MCF 10A (cell line): Measurements from ENCODE around the gene TAP1. TPM values are rescaled to one million over a fixed set of nuclear protein-coding genes. Genes with fewer than 3 reads are reported as not detected.

ENCODE experiments used
- BruUV-seq: library from RNA; stranded (reverse); fragments of 400-500 nt; replicated peaks from 2 replicates; lab custom pipeline; 2021; lab: Mats Ljungman, UMichigan
- CTCF ChIA-PET: fragments of 300-600 bp; sonication (Branson Sonifier 250); formaldehyde crosslinking; extraction: SDS; loops from one replicate; lab custom pipeline; 2021; ENCODE audit warnings: antibody characterized with exemption, inconsistent platforms; lab: Yijun Ruan, JAX
- POLR2A ChIA-PET: fragments of 300-600, 350-650 bp; sonication (Branson Sonifier 250); formaldehyde crosslinking; extraction: SDS; loops from one replicate; lab custom pipeline; 2020; ENCODE audit warnings: antibody characterized with exemption, inconsistent platforms; lab: Yijun Ruan, JAX
- DNase-seq: peaks from one replicate; pipeline ENCODE4 v3.0.0-alpha.2; 2018; ENCODE audit not compliant: unreplicated experiment
- H3K27ac Mint-ChIP-seq: one replicate; pipeline ENCODE4 v1.8.0; 2022; ENCODE audit warnings: mild to moderate bottlenecking, low read depth, mixed read lengths; ENCODE audit not compliant: unreplicated experiment
- H3K27me3 Mint-ChIP-seq: one replicate; pipeline ENCODE4 v1.8.0; 2022; ENCODE audit warnings: mixed read lengths; ENCODE audit not compliant: insufficient read depth, unreplicated experiment
- H3K36me3 Mint-ChIP-seq: one replicate; pipeline ENCODE4 v1.8.0; 2022; ENCODE audit warnings: mild to moderate bottlenecking, moderate library complexity, mixed read lengths; ENCODE audit not compliant: insufficient read depth, unreplicated experiment
- H3K4me1 Mint-ChIP-seq: one replicate; pipeline ENCODE4 v1.8.0; 2022; ENCODE audit warnings: mixed read lengths; ENCODE audit not compliant: insufficient read depth, unreplicated experiment
- H3K4me3 Mint-ChIP-seq: one replicate; pipeline ENCODE4 v1.8.0; 2022; ENCODE audit warnings: mild to moderate bottlenecking, moderate library complexity, mixed read lengths; ENCODE audit not compliant: unreplicated experiment
- H3K9me3 Mint-ChIP-seq: one replicate; pipeline ENCODE4 v1.8.0; 2022; ENCODE audit warnings: mixed read lengths; ENCODE audit not compliant: unreplicated experiment
- CTCF ChIP-seq: fragments of 200-600 bp; IDR thresholded peaks from one replicate; pipeline ENCODE4 v1.8.0; 2022; ENCODE audit warnings: antibody characterized with exemption, mild to moderate bottlenecking; ENCODE audit not compliant: unreplicated experiment
- intact Hi-C: fragments of 100-400 bp; cut with micrococcal nuclease; formaldehyde crosslinking; loops from 2 replicates; pipeline ENCODE4 v1.14.1; 2022
- total RNA-seq: library from RNA; stranded (reverse); gene quantifications from 2 replicates; pipeline ENCODE4 v1.2.3, GENCODE V29; 2022

The TAP1 gene
- total RNA-seq, 1 experiment from 2014 or later, result 32.3 TPM

DNA sequence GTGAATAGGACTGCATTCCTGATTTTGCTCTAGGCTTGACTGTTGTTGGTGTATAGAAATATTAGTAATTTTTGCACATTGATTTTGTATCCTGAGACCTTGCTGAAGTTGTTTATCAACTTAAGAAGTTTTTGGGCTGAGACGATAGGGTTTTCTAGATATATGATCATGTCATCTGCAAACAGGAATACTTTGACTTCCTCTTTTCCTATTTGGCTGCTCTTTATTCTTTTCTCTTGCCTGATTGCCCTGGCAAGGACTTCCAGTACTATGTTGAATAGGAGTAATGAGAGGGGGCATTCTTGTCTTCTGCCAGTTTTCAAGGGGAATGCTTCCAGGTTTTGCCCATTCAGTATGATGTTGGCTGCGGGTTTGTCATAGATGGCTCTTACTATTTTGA is 50.1 kb downstream of the TAP1 start:
- Mint-ChIP-seq H3K9me3 (peaks cover 8% of the 10 kb centered on the region), H3K36me3 (no peaks in the 10 kb centered on the region), H3K27me3 (peaks cover 75% of the 10 kb centered on the region), H3K4me1 (no peaks in the 10 kb centered on the region), H3K4me3 (no peak overlapping the region), H3K27ac (no peak overlapping the region)
- BruUV-seq, result no TSS peak
- ChIA-PET POLR2A (no interaction called here), CTCF (interaction anchor here (0.6 to 1.4 kb wide), 3 partner anchors 101 to 1226 kb away, joined by 3 to 6 read pairs (median 3); no protein-coding TSS in a partner anchor)
- TF ChIP-seq CTCF, result no peak
- DNase-seq, result no peak
- intact Hi-C loops, result no loop called here

GRCh38 chr6:32799740-32800139 is 53.8 kb downstream of the TAP1 start:
- Mint-ChIP-seq H3K4me3 (no peak overlapping the region), H3K4me1 (peaks cover 12% of the 10 kb centered on the region), H3K36me3 (no peaks in the 10 kb centered on the region), H3K27ac (no peak overlapping the region), H3K9me3 (peaks cover 8% of the 10 kb centered on the region), H3K27me3 (peaks cover 76% of the 10 kb centered on the region)
- no peak for TF ChIP-seq CTCF
- CTCF ChIA-PET, result interaction anchor here (0.6 to 4.3 kb wide), 9 partner anchors 13 to 554 kb away, joined by 3 to 22 read pairs (median 3); no protein-coding TSS in a partner anchor
- POLR2A ChIA-PET, result interaction anchor here (0.5 to 1.1 kb wide), 3 partner anchors 20 to 612 kb away, joined by 3 to 4 read pairs (median 3); no protein-coding TSS in a partner anchor
- DNase-seq, result no peak
- BruUV-seq, result no TSS peak
- intact Hi-C loops, result loop anchor here (5.0 kb wide), 1 partner anchor 97 kb away; no protein-coding TSS in a partner anchor

- CTCF ChIA-PET, result interaction anchor here (0.6 to 4.3 kb wide), 9 partner anchors 12 to 681 kb away, joined by 3 to 22 read pairs (median 3); no protein-coding TSS in a partner anchor
- H3K27me3 Mint-ChIP-seq, result peaks cover 76% of the 10 kb centered on the region
- no peak overlapping the region for H3K4me3 Mint-ChIP-seq
- POLR2A ChIA-PET, result interaction anchor here (0.5 to 1.1 kb wide), 3 partner anchors 20 to 612 kb away, joined by 3 to 4 read pairs (median 3); no protein-coding TSS in a partner anchor
- TF ChIP-seq CTCF, result no peak
- DNase-seq, result no peak
- BruUV-seq, result no TSS peak
- no peaks in the 10 kb centered on the region for H3K36me3 Mint-ChIP-seq
- H3K27ac Mint-ChIP-seq, result no peak overlapping the region
- H3K4me1 Mint-ChIP-seq, result peaks cover 12% of the 10 kb centered on the region
- intact Hi-C loops, result loop anchor here (5.0 kb wide), 1 partner anchor 97 kb away; no protein-coding TSS in a partner anchor
- H3K9me3 Mint-ChIP-seq, result peaks cover 8% of the 10 kb centered on the region
These were observed 54.3 kb downstream of the TAP1 start for GRCh38 chr6:32799168-32799567.

DNA sequence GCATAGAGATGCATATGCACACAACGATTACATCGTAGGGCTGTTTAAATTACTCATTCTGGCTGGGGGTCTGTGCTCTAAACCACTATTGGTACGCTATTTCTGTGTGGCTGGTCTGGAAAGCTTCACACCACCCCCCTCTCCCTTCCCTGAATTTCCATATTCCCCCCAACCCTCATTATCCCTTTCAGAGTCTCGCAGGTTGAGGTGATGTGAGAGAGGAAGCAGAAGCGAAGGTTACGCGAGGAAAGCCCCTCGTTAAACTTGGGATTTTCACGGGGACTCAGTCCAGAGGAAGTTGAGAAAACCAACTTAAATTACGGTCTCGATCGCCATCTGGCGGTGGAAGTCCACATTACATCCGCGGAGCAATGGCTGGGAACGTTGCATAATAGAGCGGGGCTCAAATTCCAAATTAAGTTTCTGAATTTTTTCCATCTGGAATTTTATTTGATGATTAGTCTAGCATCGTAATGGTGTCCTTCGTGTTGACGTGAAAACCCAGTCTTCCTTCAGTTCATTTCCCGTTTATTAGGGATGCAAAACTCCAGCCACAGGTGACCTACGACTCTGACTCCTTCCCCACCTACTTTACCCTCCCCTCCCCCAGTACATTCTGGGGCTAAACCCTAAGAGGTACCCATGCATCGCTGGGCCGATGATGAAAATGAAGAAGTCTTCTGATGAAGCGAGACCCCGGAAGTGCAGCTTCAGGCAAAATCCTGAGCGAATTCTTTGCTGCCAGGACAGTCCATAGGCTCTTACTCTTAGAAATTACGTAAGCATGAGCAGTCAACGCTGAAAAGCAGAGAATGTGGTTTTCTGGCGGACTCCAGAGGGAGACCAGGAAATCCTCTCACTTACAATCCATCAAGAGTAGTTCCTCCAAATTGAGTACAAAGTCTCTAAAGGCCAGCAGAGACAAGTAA is 56.4 kb downstream of the TAP1 start:
- peak; percentile 84 for TF ChIP-seq CTCF
- peaks cover 8% of the 10 kb centered on the region for H3K9me3 Mint-ChIP-seq
- H3K4me3 Mint-ChIP-seq, result peak overlapping the region; percentile 62
- ChIA-PET CTCF (interaction anchor here (0.6 to 4.3 kb wide), 17 partner anchors 10 to 399 kb away, joined by 3 to 22 read pairs (median 3); no protein-coding TSS in a partner anchor), POLR2A (interaction anchor here (1.0 kb wide), 1 partner anchor 12 kb away, joined by 4 read pairs; no protein-coding TSS in a partner anchor)
- H3K27ac Mint-ChIP-seq, result no peak overlapping the region
- H3K4me1 Mint-ChIP-seq, result peaks cover 12% of the 10 kb centered on the region
- DNase-seq, result peak; percentile 66
- intact Hi-C loops, result loop anchor here (1.0 to 5.0 kb wide), 2 partner anchors 71 to 95 kb away; no protein-coding TSS in a partner anchor
- H3K36me3 Mint-ChIP-seq, result no peaks in the 10 kb centered on the region
- no TSS peak for BruUV-seq
- peaks cover 76% of the 10 kb centered on the region for H3K27me3 Mint-ChIP-seq
